ENCODE data around the gene ELMO1. TPM values are rescaled to one million over a fixed set of nuclear protein-coding genes. Genes with fewer than 3 reads are reported as not detected.
A peak's percentile ranks its signal among the peaks of the same experiment; 100 is the strongest.

The ELMO1 gene
- total RNA-seq, 2 donors from 2014 or later = 160 to 169 TPM

DNA sequence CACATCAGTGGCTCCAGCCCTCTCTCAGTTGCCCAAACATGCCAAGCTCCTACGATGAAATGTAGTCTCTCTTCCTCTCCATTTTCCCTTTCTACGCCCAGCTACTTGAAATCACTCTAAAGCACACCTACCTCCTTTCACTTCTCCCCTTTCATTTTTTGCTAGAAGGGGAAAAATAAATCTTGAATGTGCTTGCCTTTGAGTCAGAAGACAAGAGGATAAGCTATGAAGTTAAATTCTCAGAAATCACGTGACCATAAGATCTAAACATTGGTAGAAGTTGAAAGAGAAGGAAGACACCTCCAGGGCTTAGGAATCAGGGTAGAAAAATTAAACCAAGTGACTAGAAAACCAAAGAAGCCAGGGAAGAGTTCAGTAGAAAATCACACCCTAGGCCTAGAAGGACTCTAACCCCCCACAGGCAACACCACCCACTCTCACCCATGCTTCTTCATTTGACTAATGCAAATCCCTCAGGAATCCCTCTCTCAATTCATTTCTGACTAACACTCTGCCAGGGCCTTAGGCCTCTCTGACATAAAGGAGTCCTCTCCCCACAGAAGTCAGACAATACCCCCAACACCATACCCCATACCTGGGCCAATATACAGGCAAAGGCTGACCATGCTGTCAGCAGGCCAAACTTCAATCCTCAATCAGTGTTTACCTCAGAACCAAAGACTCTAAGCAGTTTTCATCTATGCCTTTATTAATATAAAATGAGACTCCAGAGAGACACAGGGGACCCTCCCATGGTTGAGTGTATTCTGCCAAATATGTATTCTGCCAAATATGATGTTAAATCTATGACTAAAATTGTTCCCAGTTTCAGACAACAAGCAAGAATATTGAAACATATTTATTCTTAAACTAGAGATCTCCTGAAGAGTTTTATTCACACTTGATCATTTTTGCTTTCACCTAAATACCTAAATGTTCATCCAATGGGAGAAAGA, 84.8 kb downstream of the ELMO1 start:
- H3K9me3 ChIP-seq (ENCODE audit: control insufficient read depth, low read length, poor library complexity, severe bottlenecking) = no peaks in the 10 kb centered on the region
- H3K36me3 Mint-ChIP-seq (ENCODE audit: low read depth) = no peaks in the 10 kb centered on the region
- H3K27me3 Mint-ChIP-seq = no peaks in the 10 kb centered on the region
- peak overlapping the region; percentile 0 for H3K27ac Mint-ChIP-seq
- DNase-seq = no peak
- peaks cover 61% of the 10 kb centered on the region for H3K4me1 Mint-ChIP-seq
- peak overlapping the region; percentile 2 for H3K4me3 Mint-ChIP-seq
- no peak for ATAC-seq

DNA sequence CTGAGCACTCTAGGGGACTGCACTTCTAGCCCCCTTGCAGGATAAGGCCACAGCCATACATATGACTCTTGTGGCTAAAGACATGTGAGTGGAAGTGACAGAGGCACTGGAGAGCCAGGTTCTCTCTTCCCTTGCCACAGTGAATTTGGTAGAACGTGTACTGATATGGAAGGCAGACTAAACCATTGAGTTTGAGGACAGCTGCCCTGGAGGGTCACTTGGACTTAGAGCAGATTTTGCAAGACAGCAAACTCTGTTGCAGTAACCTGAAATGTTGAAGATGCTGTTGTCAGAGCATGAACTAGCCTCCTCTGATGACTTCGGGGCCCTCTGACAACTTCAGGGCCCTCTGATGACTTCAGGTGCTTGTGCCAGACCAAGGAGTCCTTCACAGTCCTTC, 85.9 kb downstream of the ELMO1 start:
- H3K36me3 Mint-ChIP-seq (ENCODE audit: low read depth) = peaks cover 2% of the 10 kb centered on the region
- no peak for DNase-seq
- no peak overlapping the region for H3K4me3 Mint-ChIP-seq
- no peaks in the 10 kb centered on the region for H3K9me3 ChIP-seq (ENCODE audit: control insufficient read depth, low read length, poor library complexity, severe bottlenecking)
- no peak for ATAC-seq
- H3K4me1 Mint-ChIP-seq = peaks cover 64% of the 10 kb centered on the region
- peak overlapping the region; percentile 0 for H3K27ac Mint-ChIP-seq
- H3K27me3 Mint-ChIP-seq = no peaks in the 10 kb centered on the region

GRCh38 chr7:37360484-37360883, 88.2 kb downstream of the ELMO1 start:
- peak overlapping the region; percentile 37 for H3K4me3 Mint-ChIP-seq
- H3K27me3 Mint-ChIP-seq = no peaks in the 10 kb centered on the region
- DNase-seq = no peak
- H3K36me3 Mint-ChIP-seq (ENCODE audit: low read depth) = peaks cover 2% of the 10 kb centered on the region
- H3K9me3 ChIP-seq (ENCODE audit: control insufficient read depth, low read length, poor library complexity, severe bottlenecking) = no peaks in the 10 kb centered on the region
- peaks cover 61% of the 10 kb centered on the region for H3K4me1 Mint-ChIP-seq
- ATAC-seq = no peak
- peak overlapping the region; percentile 84 for H3K27ac Mint-ChIP-seq

DNA sequence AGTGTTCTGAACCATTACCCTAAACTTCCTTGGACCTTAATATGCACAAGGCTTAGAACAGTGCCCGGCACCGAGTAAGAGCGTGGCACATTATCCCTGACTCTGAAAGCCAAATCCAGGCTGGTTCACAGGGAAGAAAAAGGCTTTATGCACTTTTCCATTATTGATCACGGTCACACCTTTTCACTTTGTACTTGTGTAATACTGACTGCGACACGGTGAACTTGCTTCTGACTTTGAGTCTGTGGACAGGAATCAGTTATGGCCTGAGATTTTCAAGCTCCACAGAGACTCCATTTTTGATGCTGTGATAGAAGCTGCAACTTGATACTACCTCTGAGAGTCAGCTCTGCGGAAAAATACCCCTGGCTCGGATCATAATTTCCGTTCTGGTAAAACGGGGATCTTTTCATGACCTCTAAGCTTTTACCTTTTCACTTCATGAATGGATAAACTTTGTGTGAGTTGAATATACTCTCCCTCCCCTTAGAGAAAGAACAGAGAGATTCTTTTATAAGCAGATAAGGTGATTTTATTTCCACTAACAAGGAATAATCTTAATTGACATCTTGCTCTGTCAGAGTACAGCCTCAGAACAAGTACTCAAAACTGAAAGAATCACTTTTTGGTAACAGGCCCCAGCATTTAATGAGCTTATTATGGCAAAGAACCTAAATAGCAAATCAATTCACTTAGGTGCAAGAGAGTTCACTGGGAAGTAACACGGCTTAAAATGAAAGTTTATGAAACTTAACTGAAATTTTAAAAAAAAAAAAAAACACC, 88.8 kb downstream of the ELMO1 start:
- Mint-ChIP-seq H3K4me1 (peaks cover 61% of the 10 kb centered on the region), H3K27me3 (no peaks in the 10 kb centered on the region), H3K4me3 (peak overlapping the region; percentile 37), H3K27ac (peak overlapping the region; percentile 84), H3K36me3 (ENCODE audit: low read depth) (peaks cover 2% of the 10 kb centered on the region)
- peak in 1 of 3 donors; percentile 8 for DNase-seq
- peak; percentile 77 for ATAC-seq
- H3K9me3 ChIP-seq (ENCODE audit: control insufficient read depth, low read length, poor library complexity, severe bottlenecking) = no peaks in the 10 kb centered on the region

DNA sequence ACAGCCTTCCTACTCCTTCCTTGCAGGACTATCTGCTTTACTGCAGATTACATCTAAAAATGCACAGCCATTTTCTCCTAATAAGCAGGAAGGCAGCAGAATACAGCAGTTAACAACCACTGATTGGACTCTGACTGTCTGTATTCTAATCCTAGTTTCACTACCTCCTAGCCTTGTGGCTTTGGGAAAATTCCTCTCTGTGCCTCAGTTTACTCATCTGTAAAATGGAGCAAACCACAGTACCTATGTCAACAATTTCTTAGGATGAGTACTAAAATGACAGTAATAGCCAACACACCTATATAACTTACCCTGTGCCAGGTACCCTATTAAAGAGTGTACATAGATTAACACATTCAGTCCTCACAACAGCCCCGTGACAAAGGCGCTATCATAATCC, 89.5 kb downstream of the ELMO1 start:
- DNase-seq = no peak
- H3K9me3 ChIP-seq (ENCODE audit: control insufficient read depth, low read length, poor library complexity, severe bottlenecking) = no peaks in the 10 kb centered on the region
- no peak overlapping the region for H3K4me3 Mint-ChIP-seq
- no peak for ATAC-seq
- H3K27ac Mint-ChIP-seq = peak overlapping the region; percentile 84
- peaks cover 2% of the 10 kb centered on the region for H3K36me3 Mint-ChIP-seq (ENCODE audit: low read depth)
- peaks cover 65% of the 10 kb centered on the region for H3K4me1 Mint-ChIP-seq
- H3K27me3 Mint-ChIP-seq = no peaks in the 10 kb centered on the region

DNA sequence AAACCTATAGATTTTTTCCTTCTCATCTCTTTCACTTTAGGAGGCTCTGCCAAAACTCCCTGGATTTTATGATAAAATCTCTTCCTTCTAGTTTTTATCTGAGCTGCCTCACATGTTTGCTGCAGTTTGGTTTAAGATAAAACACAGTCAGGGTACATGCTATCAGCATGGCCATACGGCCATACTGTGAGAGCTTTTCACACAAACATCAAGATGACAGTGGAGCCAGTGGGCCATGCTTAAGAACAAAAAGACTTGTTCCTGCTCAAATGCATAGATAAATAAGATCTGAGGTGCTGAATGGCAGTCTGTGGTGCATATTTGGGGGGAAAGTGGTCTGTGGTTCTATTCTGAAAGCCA, 91.0 kb downstream of the ELMO1 start:
- Mint-ChIP-seq H3K4me1 (peaks cover 63% of the 10 kb centered on the region), H3K27ac (peak overlapping the region; percentile 72), H3K4me3 (no peak overlapping the region), H3K27me3 (no peaks in the 10 kb centered on the region), H3K36me3 (ENCODE audit: low read depth) (peaks cover 2% of the 10 kb centered on the region)
- ATAC-seq = no peak
- H3K9me3 ChIP-seq (ENCODE audit: control insufficient read depth, low read length, poor library complexity, severe bottlenecking) = no peaks in the 10 kb centered on the region
- no peak for DNase-seq

DNA sequence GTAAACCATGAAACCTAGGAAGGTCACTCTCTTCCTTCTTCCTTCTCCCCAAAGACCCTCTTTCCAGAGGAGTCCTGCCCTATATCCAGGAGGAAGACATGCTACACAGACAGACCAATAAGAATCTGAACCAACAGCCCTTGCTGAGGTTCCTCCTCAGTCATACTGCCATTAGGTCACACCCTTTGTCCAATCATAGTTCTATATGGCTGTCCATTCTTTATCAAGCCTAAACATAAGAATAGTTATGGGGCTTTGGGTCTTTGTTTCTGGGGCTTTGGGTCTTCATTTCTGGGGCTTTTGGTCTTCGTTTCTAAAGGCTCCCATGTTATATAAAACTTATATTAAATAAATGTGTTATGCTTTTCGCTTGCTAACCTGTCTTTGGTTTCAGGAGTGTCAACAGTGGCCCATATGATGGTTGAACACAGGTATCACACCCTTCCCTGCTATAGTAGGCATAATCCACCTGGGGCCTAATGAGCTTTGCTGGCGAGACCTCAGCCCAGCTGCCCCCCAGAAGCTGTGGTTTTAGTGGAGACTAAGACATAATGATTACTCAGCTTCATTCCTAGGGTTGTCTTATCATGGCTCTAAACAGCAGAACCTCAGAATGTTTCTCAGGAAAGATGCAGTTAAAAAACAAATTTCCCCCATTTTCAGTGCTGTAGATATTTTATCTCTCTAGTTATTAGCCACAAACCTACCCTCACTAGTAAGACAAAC, 91.6 kb downstream of the ELMO1 start:
- no peaks in the 10 kb centered on the region for H3K9me3 ChIP-seq (ENCODE audit: control insufficient read depth, low read length, poor library complexity, severe bottlenecking)
- no peak overlapping the region for H3K4me3 Mint-ChIP-seq
- H3K36me3 Mint-ChIP-seq (ENCODE audit: low read depth) = peaks cover 2% of the 10 kb centered on the region
- no peak for DNase-seq
- peaks cover 63% of the 10 kb centered on the region for H3K4me1 Mint-ChIP-seq
- H3K27me3 Mint-ChIP-seq = no peaks in the 10 kb centered on the region
- ATAC-seq = no peak
- peak overlapping the region; percentile 72 for H3K27ac Mint-ChIP-seq

DNA sequence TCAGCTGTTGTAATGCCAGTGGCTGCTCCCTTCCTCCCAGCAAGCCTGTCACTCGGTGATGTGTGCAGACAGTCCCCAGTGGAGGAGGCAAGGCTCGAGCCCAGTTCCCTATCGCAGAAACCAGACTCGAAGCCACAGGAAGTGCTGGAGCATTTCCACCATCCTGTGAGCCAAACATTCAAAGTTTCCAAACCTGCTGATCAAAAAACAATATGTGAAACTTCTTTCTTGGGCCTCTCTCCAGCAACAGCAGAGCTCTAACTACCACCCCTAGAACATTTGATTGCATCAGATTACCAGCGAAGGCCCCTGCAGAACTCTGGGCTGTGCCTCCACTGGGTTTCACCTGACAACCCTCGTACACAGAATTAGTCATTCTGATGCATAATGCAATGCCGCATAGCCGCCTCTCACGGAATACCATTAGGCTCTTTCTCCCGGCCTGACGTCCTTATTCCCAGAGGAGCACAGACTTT, 94.0 kb downstream of the ELMO1 start:
- peak; percentile 22 for ATAC-seq
- Mint-ChIP-seq H3K4me1 (peaks cover 68% of the 10 kb centered on the region), H3K27me3 (no peaks in the 10 kb centered on the region), H3K27ac (peak overlapping the region; percentile 84), H3K36me3 (ENCODE audit: low read depth) (peaks cover 2% of the 10 kb centered on the region), H3K4me3 (peak overlapping the region; percentile 85)
- DNase-seq = no peak
- H3K9me3 ChIP-seq (ENCODE audit: control insufficient read depth, low read length, poor library complexity, severe bottlenecking) = no peaks in the 10 kb centered on the region

DNA sequence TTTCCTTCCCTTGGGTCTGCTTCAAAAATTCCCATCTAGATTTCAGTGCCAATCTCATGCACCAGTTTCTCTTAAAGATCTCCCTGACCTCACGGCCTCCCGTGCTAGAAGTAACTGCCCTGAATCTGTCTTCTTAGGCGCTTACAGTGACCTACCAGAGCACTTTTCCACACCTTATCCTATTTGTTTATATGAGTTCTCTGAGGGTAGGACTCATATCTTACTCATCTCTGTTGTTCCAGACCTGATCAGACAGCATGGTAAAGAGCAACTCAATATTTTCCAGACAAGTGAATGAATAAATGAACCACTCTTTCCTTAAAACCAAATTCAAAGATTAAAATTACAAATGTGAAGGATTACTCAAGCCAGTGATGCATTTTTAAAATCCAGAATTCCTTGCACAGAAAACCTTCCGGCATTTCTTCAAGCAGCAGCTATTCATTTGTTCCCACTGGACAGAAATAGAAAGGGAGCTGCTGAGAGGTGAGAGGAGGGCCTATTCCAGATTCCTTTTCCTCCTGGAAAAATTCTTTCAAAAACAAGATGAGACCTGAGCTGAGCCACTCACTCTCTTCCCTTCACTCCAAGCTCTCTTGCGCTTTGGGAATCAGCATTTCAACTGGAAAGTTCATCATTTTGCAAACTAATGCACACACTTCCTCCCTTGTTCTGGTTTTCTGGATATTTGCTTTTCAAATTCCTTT, 94.6 kb downstream of the ELMO1 start:
- Mint-ChIP-seq H3K27me3 (no peaks in the 10 kb centered on the region), H3K4me1 (peaks cover 64% of the 10 kb centered on the region), H3K27ac (peak overlapping the region; percentile 84), H3K36me3 (ENCODE audit: low read depth) (peaks cover 2% of the 10 kb centered on the region), H3K4me3 (peak overlapping the region; percentile 90)
- DNase-seq = no peak
- ATAC-seq = no peak
- H3K9me3 ChIP-seq (ENCODE audit: control insufficient read depth, low read length, poor library complexity, severe bottlenecking) = no peaks in the 10 kb centered on the region

- Mint-ChIP-seq H3K4me3 (peak overlapping the region; percentile 90), H3K36me3 (ENCODE audit: low read depth) (no peaks in the 10 kb centered on the region), H3K4me1 (peaks cover 62% of the 10 kb centered on the region), H3K27me3 (no peaks in the 10 kb centered on the region), H3K27ac (peak overlapping the region; percentile 84)
- ATAC-seq (peak; percentile 89), DNase-seq (peak; percentile 43 to 55 (median 54))
- H3K9me3 ChIP-seq (ENCODE audit: control insufficient read depth, low read length, poor library complexity, severe bottlenecking) = no peaks in the 10 kb centered on the region
Measured at GRCh38 chr7:37352974-37353948, 95.4 kb downstream of the ELMO1 start.

DNA sequence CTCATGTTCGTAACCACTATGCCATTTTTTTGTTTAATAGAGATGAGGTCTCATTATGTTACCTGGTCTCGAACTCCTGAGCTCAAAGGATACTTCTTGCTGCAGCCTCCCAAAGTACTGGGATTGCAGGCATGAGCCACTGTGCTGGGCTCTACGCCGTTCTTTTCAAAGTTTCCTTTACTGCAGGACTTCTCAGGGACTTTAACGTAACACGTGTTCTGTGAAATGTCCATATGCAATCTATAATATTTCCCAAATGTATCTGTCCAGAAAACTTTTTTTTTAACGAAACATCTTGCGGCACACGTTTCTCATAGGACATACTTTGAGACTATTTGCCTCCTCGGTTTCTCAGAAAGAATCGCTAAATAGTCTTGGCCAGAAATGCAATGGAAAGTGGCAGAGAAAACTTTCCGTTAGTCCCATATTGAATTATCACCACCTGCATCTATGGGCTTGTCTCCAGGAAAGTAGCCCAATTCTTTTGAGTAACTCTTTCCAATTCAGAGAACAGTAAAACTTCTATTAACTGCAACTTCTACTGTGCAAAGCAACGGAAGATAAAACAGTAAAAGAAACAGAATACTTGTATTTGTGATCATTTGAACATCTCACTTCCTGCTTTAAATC, 96.3 kb downstream of the ELMO1 start:
- H3K27ac Mint-ChIP-seq = peak overlapping the region; percentile 84
- DNase-seq = no peak
- peak overlapping the region; percentile 90 for H3K4me3 Mint-ChIP-seq
- no peaks in the 10 kb centered on the region for H3K9me3 ChIP-seq (ENCODE audit: control insufficient read depth, low read length, poor library complexity, severe bottlenecking)
- H3K36me3 Mint-ChIP-seq (ENCODE audit: low read depth) = no peaks in the 10 kb centered on the region
- peaks cover 55% of the 10 kb centered on the region for H3K4me1 Mint-ChIP-seq
- ATAC-seq = no peak
- no peaks in the 10 kb centered on the region for H3K27me3 Mint-ChIP-seq

Data from T-helper 17 cell (primary cell).